ENCODE measurements around the gene ENDOU. TPM values are rescaled to one million over a fixed set of nuclear protein-coding genes. Genes with fewer than 3 reads are reported as not detected.

Gene ENDOU
- total RNA-seq, 1 experiment from 2014 or later: not detected

DNA sequence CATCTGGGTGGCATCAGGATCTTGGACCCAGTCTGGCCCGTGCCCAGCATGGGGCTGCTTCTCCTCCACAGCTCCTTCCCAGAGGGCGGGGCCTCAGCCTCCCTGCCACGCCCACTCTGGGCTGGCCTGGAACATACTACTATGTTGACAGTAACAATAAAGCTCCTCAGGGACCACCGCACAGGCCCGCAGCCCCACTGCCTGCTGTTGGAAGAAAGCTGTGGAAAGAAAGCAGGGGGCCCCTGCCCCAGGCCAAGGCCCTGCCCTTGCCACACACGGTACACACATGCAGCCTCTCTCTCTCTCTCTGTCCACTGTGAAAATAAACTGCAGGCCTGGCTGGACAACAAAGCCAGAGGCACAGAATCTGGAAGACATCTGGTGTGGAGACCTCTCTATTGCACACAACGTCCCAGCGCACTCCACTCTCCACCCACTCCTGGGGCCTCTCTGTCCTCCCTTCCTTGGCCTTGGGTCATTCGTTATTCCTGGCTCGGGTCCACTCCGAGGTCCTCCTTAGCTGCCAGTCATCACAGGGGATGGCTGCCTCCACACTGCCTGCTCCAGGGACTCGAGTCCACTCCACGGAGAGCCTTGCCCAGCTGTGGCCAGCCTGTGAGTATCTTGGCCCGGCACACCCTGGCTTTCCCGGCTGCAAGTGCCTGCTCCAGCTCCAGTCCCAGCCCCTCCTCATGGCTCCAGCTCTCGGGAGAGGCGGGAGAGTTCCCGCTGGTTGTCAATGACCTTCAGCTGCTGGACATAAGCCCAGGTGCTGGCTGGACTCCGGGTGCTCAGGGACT lies 11.8 kb upstream of the ENDOU start:
- in situ Hi-C loops (cut with HindIII; ENCODE audit: low pct_unique_long_range_greater_than_20kb, low sequenced_read_pairs): no loop called here
- H3K4me1 ChIP-seq (ENCODE audit: control insufficient read depth, insufficient read depth, low read length): no peaks in the 10 kb centered on the region; the same call in 1 of the 2 replicates
- ChIA-PET POLR2A (no interaction called here), CTCF (interaction anchor here (0.6 to 1.2 kb wide), 2 partner anchors 36 to 102 kb away, joined by 3 to 4 read pairs; no protein-coding TSS in a partner anchor)
- H3K4me3 ChIP-seq (ENCODE audit: low read depth in 2 of 2, low read length in 2 of 2): no peak overlapping the region
- no peak overlapping the region for H3K27ac ChIP-seq (ENCODE audit: low read length)
- H3K27me3 ChIP-seq (ENCODE audit: control insufficient read depth, insufficient read depth, low read length): no peaks in the 10 kb centered on the region
- ATAC-seq (no peak), DNase-seq (ENCODE audit: low read depth, low spot score) (no peak)
- intact Hi-C loops (cut with micrococcal nuclease; ENCODE audit: unreplicated experiment): no loop called here
- no TSS peak for BruUV-seq (replicated peaks)
- no peaks in the 10 kb centered on the region for H3K9me3 ChIP-seq (ENCODE audit: control insufficient read depth, insufficient read depth, low read depth, low read length)
- no peaks in the 10 kb centered on the region for H3K36me3 ChIP-seq (ENCODE audit: control insufficient read depth, insufficient read depth, low read length)
- no peak for TF ChIP-seq POLR2AphosphoS5 (IDR thresholded peaks at IDR 0.05; ENCODE audit: low read depth, low read length)
- no peak for TF ChIP-seq SIN3A (IDR thresholded peaks at IDR 0.05; ENCODE audit: borderline replicate concordance, insufficient read depth, low read depth, low read length)
- TF ChIP-seq, protein P1, sequence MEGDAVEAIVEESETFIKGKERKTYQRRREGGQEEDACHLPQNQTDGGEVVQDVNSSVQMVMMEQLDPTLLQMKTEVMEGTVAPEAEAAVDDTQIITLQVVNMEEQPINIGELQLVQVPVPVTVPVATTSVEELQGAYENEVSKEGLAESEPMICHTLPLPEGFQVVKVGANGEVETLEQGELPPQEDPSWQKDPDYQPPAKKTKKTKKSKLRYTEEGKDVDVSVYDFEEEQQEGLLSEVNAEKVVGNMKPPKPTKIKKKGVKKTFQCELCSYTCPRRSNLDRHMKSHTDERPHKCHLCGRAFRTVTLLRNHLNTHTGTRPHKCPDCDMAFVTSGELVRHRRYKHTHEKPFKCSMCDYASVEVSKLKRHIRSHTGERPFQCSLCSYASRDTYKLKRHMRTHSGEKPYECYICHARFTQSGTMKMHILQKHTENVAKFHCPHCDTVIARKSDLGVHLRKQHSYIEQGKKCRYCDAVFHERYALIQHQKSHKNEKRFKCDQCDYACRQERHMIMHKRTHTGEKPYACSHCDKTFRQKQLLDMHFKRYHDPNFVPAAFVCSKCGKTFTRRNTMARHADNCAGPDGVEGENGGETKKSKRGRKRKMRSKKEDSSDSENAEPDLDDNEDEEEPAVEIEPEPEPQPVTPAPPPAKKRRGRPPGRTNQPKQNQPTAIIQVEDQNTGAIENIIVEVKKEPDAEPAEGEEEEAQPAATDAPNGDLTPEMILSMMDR (IDR thresholded peaks at IDR 0.05): no peak
- TF ChIP-seq, protein P2, sequence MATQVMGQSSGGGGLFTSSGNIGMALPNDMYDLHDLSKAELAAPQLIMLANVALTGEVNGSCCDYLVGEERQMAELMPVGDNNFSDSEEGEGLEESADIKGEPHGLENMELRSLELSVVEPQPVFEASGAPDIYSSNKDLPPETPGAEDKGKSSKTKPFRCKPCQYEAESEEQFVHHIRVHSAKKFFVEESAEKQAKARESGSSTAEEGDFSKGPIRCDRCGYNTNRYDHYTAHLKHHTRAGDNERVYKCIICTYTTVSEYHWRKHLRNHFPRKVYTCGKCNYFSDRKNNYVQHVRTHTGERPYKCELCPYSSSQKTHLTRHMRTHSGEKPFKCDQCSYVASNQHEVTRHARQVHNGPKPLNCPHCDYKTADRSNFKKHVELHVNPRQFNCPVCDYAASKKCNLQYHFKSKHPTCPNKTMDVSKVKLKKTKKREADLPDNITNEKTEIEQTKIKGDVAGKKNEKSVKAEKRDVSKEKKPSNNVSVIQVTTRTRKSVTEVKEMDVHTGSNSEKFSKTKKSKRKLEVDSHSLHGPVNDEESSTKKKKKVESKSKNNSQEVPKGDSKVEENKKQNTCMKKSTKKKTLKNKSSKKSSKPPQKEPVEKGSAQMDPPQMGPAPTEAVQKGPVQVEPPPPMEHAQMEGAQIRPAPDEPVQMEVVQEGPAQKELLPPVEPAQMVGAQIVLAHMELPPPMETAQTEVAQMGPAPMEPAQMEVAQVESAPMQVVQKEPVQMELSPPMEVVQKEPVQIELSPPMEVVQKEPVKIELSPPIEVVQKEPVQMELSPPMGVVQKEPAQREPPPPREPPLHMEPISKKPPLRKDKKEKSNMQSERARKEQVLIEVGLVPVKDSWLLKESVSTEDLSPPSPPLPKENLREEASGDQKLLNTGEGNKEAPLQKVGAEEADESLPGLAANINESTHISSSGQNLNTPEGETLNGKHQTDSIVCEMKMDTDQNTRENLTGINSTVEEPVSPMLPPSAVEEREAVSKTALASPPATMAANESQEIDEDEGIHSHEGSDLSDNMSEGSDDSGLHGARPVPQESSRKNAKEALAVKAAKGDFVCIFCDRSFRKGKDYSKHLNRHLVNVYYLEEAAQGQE (IDR thresholded peaks at IDR 0.05; ENCODE audit: insufficient read depth in 1 of 2, low read depth in 2 of 2, low read length in 1 of 2): no peak
- no peak for TF ChIP-seq TCF7L2 (IDR thresholded peaks at IDR 0.05; ENCODE audit: low read depth, low read length)

- H3K27ac ChIP-seq (ENCODE audit: low read length): no peak overlapping the region
- H3K4me1 ChIP-seq (ENCODE audit: control insufficient read depth, insufficient read depth, low read length): no peaks in the 10 kb centered on the region; the same call in 1 of the 2 replicates
- intact Hi-C loops (cut with micrococcal nuclease; ENCODE audit: unreplicated experiment) (no loop called here), in situ Hi-C loops (cut with HindIII; ENCODE audit: low pct_unique_long_range_greater_than_20kb, low sequenced_read_pairs) (no loop called here)
- POLR2A ChIA-PET: no interaction called here
- no TSS peak for BruUV-seq (replicated peaks)
- CTCF ChIA-PET: interaction anchor here (0.6 to 1.2 kb wide), 2 partner anchors 36 to 103 kb away, joined by 3 to 4 read pairs; no protein-coding TSS in a partner anchor
- no peaks in the 10 kb centered on the region for H3K36me3 ChIP-seq (ENCODE audit: control insufficient read depth, insufficient read depth, low read length)
- H3K9me3 ChIP-seq (ENCODE audit: control insufficient read depth, insufficient read depth, low read depth, low read length): no peaks in the 10 kb centered on the region
- TF ChIP-seq SIN3A (IDR thresholded peaks at IDR 0.05; ENCODE audit: borderline replicate concordance, insufficient read depth, low read depth, low read length): no peak
- TF ChIP-seq, protein P2 (IDR thresholded peaks at IDR 0.05; ENCODE audit: insufficient read depth in 1 of 2, low read depth in 2 of 2, low read length in 1 of 2): no peak
- TF ChIP-seq TCF7L2 (IDR thresholded peaks at IDR 0.05; ENCODE audit: low read depth, low read length): no peak
- no peak for TF ChIP-seq POLR2AphosphoS5 (IDR thresholded peaks at IDR 0.05; ENCODE audit: low read depth, low read length)
- ATAC-seq: no peak
- no peaks in the 10 kb centered on the region for H3K27me3 ChIP-seq (ENCODE audit: control insufficient read depth, insufficient read depth, low read length)
- no peak overlapping the region for H3K4me3 ChIP-seq (ENCODE audit: low read depth in 2 of 2, low read length in 2 of 2)
- DNase-seq (ENCODE audit: low read depth, low spot score): no peak
Measured at GRCh38 chr12:47736216-47736615, 10.9 kb upstream of the ENDOU start.
